K562 (cell line): ENCODE data around the gene DIMT1. TPM values are rescaled to one million over a fixed set of nuclear protein-coding genes. Genes with fewer than 3 reads are reported as not detected.

Experiments
- ATF6 ChIP-seq: sonication (generic); formaldehyde crosslinking; IDR thresholded peaks from 2 replicates; pipeline ENCODE4 v1.4.0; 2020; ENCODE audit warnings: mild to moderate bottlenecking, missing genetic modification reagents
- BRD9 ChIP-seq: fragments of 450-650 bp; IDR thresholded peaks from 2 replicates; pipeline ENCODE4 v1.6.1; 2018; ENCODE audit warnings: low read depth; ENCODE audit not compliant: partially characterized antibody
- FOXK2 ChIP-seq, 2 experiments: fragments of 450-650 bp; IDR thresholded peaks in 1 of 2; conservative IDR thresholded peaks in 1 of 2; 2 replicates each; pipeline ENCODE4 v1.6.1; 2016; ENCODE audit warnings: low read depth in 2 of 2, mild to moderate bottlenecking in 1 of 2
- FOXM1 ChIP-seq, 2 experiments: fragments of 450-650 bp in 1 of 2; sonication (generic) in 1 of 2; formaldehyde crosslinking in 1 of 2; IDR thresholded peaks; 2 replicates each; pipeline versions ENCODE4 v1.6.1 to v1.9.0; 2017 to 2022; ENCODE audit warnings: low read depth in 2 of 2, mild to moderate bottlenecking in 2 of 2, missing genetic modification reagents in 1 of 2, moderate library complexity in 1 of 2
- HCFC1 ChIP-seq: IDR thresholded peaks from 2 replicates; pipeline ENCODE4 v1.6.1; 2012; ENCODE audit warnings: low read depth, low read length, improper control_type of control experiment
- HOMEZ ChIP-seq: fragments of 250-450 bp; sonication (Bioruptor Pico); IDR thresholded peaks from 2 replicates; pipeline ENCODE4 v1.4.0; 2020; ENCODE audit warnings: mild to moderate bottlenecking, moderate library complexity
- KLF10 ChIP-seq: fragments of 250-450 bp; sonication (Bioruptor Pico); IDR thresholded peaks from 2 replicates; pipeline ENCODE4 v1.6.1; 2021; ENCODE audit warnings: matching md5 sums
- MLLT1 ChIP-seq, 2 experiments: fragments of 450-650 bp; IDR thresholded peaks; 2 replicates each; pipeline ENCODE4 v1.6.1; 2016
- SPI1 ChIP-seq: IDR thresholded peaks from 2 replicates; pipeline ENCODE4 v1.6.1; 2011; ENCODE audit warnings: low read depth, low read length, control low read depth, borderline replicate concordance
- SRSF1 ChIP-seq: fragments of 200-400 bp; formaldehyde crosslinking; IDR thresholded peaks from 2 replicates; pipeline ENCODE4 v1.6.1; 2017; ENCODE audit warnings: mild to moderate bottlenecking, low read depth, low read length, moderate library complexity
- THAP12 ChIP-seq: fragments of 250-450 bp; sonication (Bioruptor Pico); IDR thresholded peaks from 2 replicates; pipeline ENCODE4 v1.9.0; 2021; ENCODE audit warnings: mild to moderate bottlenecking, inconsistent platforms
- TOE1 ChIP-seq, 2 experiments: fragments of 450-650 bp in 1 of 2; sonication (generic) in 1 of 2; formaldehyde crosslinking in 1 of 2; IDR thresholded peaks; 2 replicates each; pipeline versions ENCODE4 v1.7.1 to v1.8.0; 2016 to 2022; ENCODE audit warnings: borderline replicate concordance in 2 of 2, mild to moderate bottlenecking in 2 of 2, antibody characterized with exemption in 1 of 2, inconsistent platforms in 1 of 2, low read depth in 1 of 2, missing genetic modification reagents in 1 of 2, moderate library complexity in 1 of 2
- ZNF184 ChIP-seq: sonication (generic); formaldehyde crosslinking; IDR thresholded peaks from 2 replicates; pipeline ENCODE4 v1.5.0; 2020; ENCODE audit warnings: missing genetic modification reagents
- ZNF311 ChIP-seq: fragments of 250-450 bp; sonication (Bioruptor Pico); IDR thresholded peaks from 2 replicates; pipeline ENCODE4 v1.4.0; 2020; ENCODE audit warnings: mild to moderate bottlenecking, moderate library complexity
- ZNF395 ChIP-seq: fragments of 200-800 bp; sonication (Bioruptor generic); IDR thresholded peaks from 2 replicates; pipeline ENCODE4 v1.6.1; 2017; ENCODE audit warnings: missing genetic modification characterization, missing compliant biosample characterization
- ZNF431 ChIP-seq: sonication (generic); formaldehyde crosslinking; IDR thresholded peaks from 2 replicates; pipeline ENCODE4 v1.8.0; 2022; ENCODE audit warnings: mild to moderate bottlenecking, missing genetic modification reagents
- ZNF780A ChIP-seq: fragments of 250-450 bp; sonication (Bioruptor Pico); IDR thresholded peaks from 2 replicates; pipeline ENCODE4 v1.5.0; 2021; ENCODE audit warnings: mild to moderate bottlenecking
- polyA plus RNA-seq, 8 experiments: library from polyadenylated mRNA; depleted of rRNA in 4 of 8; stranded (reverse) in 5 of 8; unstranded in 3 of 8; fragments of >200 nt; fragmentation: Nextera tagmentation in 2 of 8; fragmentation: Illumina TruSeq in 1 of 8; extraction: Ambion mirVana in 2 of 8; extraction: Trizol in 1 of 8; gene quantifications; 2 replicates each; pipeline versions ENCODE4 v1.2.1 to v1.2.3, GENCODE V29; 2011 to 2014; ENCODE audit warnings: inconsistent platforms in 1 of 8, missing spikeins in 1 of 8
- total RNA-seq, 7 experiments: library from RNA; depleted of rRNA in 6 of 7; stranded (reverse); fragments of >200 nt in 6 of 7; fragmentation: Illumina TruSeq in 2 of 7; extraction: Trizol in 2 of 7; gene quantifications; 2 replicates each; pipeline versions ENCODE4 v1.2.1 to v1.2.3, GENCODE V29; 2011 to 2021; ENCODE audit warnings: low replicate concordance in 1 of 7

DIMT1 gene
- total and polyA plus RNA-seq, 9 of the 15 experiments (the other 6 are each of a cell fraction or from before 2014, with no cell fraction given) = 28.9 to 85.3 (median 54.1) TPM

DNA sequence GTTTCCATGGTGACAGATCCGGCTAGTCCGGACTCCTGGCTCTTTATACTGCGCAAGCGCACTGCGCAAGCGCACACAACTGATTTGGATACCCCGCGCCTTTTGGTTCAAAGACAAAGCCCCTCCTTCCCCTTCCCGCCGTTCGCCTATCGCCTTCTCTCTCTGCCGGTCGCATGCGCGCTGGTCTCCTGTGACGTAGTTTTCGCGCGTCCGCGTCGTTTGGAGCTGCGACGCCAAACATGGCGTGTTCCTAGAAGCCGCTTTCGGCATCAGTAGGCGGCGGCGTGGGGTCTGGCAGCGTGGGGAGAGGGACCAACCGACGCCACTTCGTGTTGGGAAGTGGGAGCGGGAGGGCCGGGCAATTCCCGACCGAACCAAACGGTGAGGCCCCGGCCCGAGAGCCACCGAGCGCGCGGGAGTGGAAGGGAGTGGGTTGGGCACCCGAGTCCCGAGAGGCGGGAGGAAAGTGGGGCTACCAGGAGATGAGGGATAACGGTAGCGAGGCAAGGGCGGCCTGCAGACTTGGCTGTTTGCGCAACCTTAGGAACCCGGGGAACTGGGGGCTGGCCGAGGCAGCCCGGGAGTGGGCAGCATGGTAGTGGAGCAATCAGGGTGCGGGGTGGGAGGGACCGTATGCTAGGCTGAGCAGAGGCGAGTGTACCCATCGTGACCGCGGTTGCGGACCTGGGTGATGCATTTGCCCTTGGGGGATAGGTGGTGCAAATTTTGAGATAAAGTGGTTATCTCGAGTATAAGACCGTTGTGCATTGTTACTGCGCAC is 9.0 kb upstream of the DIMT1 start, which contains the start of gene IPO11 (continued):
- TF ChIP-seq KLF10 (CRISPR knock-in tag) (no peak), FOXK2 (conservative IDR thresholded peaks at IDR 0.05 in 1 of 2, IDR thresholded peaks at IDR 0.05 in 1 of 2; ENCODE audit: low read depth in 2 of 2) (peak; percentile 90 to 95), HCFC1 (peak; percentile 90), HOMEZ (CRISPR knock-in tag) (no peak), ZNF311 (no peak), BRD9 (peak; percentile 66), MLLT1 (IDR thresholded peaks at IDR 0.05) (peak in 1 of 2 experiments; percentile 94; a peak in 2 of 4 replicates), ZNF431 (CRISPR knock-in tag) (no peak), SPI1 (no peak), ZNF184 (CRISPR knock-in tag) (no peak), ATF6 (peak; percentile 17; the same call in 1 of the 2 replicates), SRSF1 (0 out of 2 replicates have a peak, but pooled peaks have one; percentile 80), ZNF395 (CRISPR knock-in tag) (no peak), ZNF780A (no peak), THAP12 (peak; percentile 74; the same call in 1 of the 2 replicates), TOE1 (IDR thresholded peaks at IDR 0.05; ENCODE audit: borderline replicate concordance) (peak; percentile 69; the same call in 1 of the 2 replicates), TOE1 (CRISPR knock-in tag; IDR thresholded peaks at IDR 0.05; ENCODE audit: borderline replicate concordance, low read depth) (no peak), FOXM1 (IDR thresholded peaks at IDR 0.05; ENCODE audit: low read depth) (peak; percentile 90), FOXM1 (CRISPR knock-in tag; IDR thresholded peaks at IDR 0.05; ENCODE audit: low read depth) (no peak; the same call in 1 of the 2 replicates)
